ENCODE measurements around the gene NCKIPSD.

The NCKIPSD gene

GRCh38 chr3:48696601-48697000 lies 10.9 kb upstream of the NCKIPSD start:
- DNase-seq (ENCODE audit: low spot score), result peak; percentile 3

- peak; percentile 4 for DNase-seq (ENCODE audit: low spot score)
Observed at GRCh38 chr3:48696156-48696555, 10.4 kb upstream of the NCKIPSD start.

GRCh38 chr3:48695393-48695753 lies 9.7 kb upstream of the NCKIPSD start:
- peak; percentile 4 for DNase-seq (ENCODE audit: low spot score)

GRCh38 chr3:48694610-48695392 lies 9.1 kb upstream of the NCKIPSD start:
- DNase-seq (ENCODE audit: low spot score), result peak; percentile 3

- no peak for DNase-seq (ENCODE audit: low spot score)
Observed at GRCh38 chr3:48693826-48694225, 8.1 kb upstream of the NCKIPSD start.

GRCh38 chr3:48692551-48692950 lies 6.8 kb upstream of the NCKIPSD start:
- peak; percentile 6 for DNase-seq (ENCODE audit: low spot score)

- DNase-seq (ENCODE audit: low spot score), result no peak
Observed at GRCh38 chr3:48690846-48691458, 5.2 kb upstream of the NCKIPSD start.

GRCh38 chr3:48689384-48689783 lies 3.7 kb upstream of the NCKIPSD start:
- DNase-seq (ENCODE audit: low spot score), result no peak

GRCh38 chr3:48688737-48689075 lies 3.0 kb upstream of the NCKIPSD start:
- peak; percentile 7 for DNase-seq (ENCODE audit: low spot score)

- DNase-seq (ENCODE audit: low spot score), result peak; percentile 11
Observed at GRCh38 chr3:48688032-48688736, 2.5 kb upstream of the NCKIPSD start.

- peak; percentile 7 for DNase-seq (ENCODE audit: low spot score)
Observed at GRCh38 chr3:48687220-48687678, 1.5 kb upstream of the NCKIPSD start.

- DNase-seq (ENCODE audit: low spot score), result no peak
Observed at GRCh38 chr3:48686538-48687219, 964 bp upstream of the NCKIPSD start.

GRCh38 chr3:48685293-48685602 lies 467 bp downstream of the NCKIPSD start:
- DNase-seq (ENCODE audit: low spot score), result no peak

- DNase-seq (ENCODE audit: low spot score), result peak; percentile 25
Observed at GRCh38 chr3:48684480-48685143, 1.1 kb downstream of the NCKIPSD start.

- no peak for DNase-seq (ENCODE audit: low spot score)
Observed at GRCh38 chr3:48684054-48684349, 1.7 kb downstream of the NCKIPSD start.

- DNase-seq (ENCODE audit: low spot score), result peak; percentile 2
Observed at GRCh38 chr3:48682786-48683185, 2.9 kb downstream of the NCKIPSD start.

- peak; percentile 1 for DNase-seq (ENCODE audit: low spot score)
Observed at GRCh38 chr3:48681974-48682610, 3.6 kb downstream of the NCKIPSD start.

GRCh38 chr3:48681541-48681880 lies 4.2 kb downstream of the NCKIPSD start:
- DNase-seq (ENCODE audit: low spot score), result no peak

- DNase-seq (ENCODE audit: low spot score), result no peak
Observed at GRCh38 chr3:48680811-48681540, 4.7 kb downstream of the NCKIPSD start.

GRCh38 chr3:48679411-48680391 lies 6.0 kb downstream of the NCKIPSD start:
- no peak for DNase-seq (ENCODE audit: low spot score)
